ENCODE results near the gene SLC11A2. TPM values are rescaled to one million over a fixed set of nuclear protein-coding genes. Genes with fewer than 3 reads are reported as not detected.

SLC11A2 gene
- total and polyA plus RNA-seq, 9 of the 15 experiments (the other 6 are each of a cell fraction or from before 2014, with no cell fraction given) = 21.1 to 54.0 (median 32.9) TPM

- TF ChIP-seq SP2 (IDR thresholded peaks at IDR 0.05; ENCODE audit: extremely low read depth, low read depth, low read length, poor library complexity, severe bottlenecking) (no peak), CBFA2T2 (conservative IDR thresholded peaks at IDR 0.05) (peak; percentile 51), FOXO4 (CRISPR knock-in tag; IDR thresholded peaks at IDR 0.05) (no peak), RUNX1 (IDR thresholded peaks at IDR 0.05; ENCODE audit: low read depth) (no peak), L3MBTL2 (IDR thresholded peaks at IDR 0.05) (peak; percentile 55; the same call in 1 of the 2 replicates), MYNN (IDR thresholded peaks at IDR 0.05) (no peak), MYNN (CRISPR knock-in tag; IDR thresholded peaks at IDR 0.05) (no peak), CREM (IDR thresholded peaks at IDR 0.05; ENCODE audit: low read depth) (0 out of 2 replicates have a peak, but pooled peaks have one; percentile 20), USF1 (CRISPR knock-in tag; IDR thresholded peaks at IDR 0.05) (peak; percentile 71), KLF13 (tag; IDR thresholded peaks at IDR 0.05; ENCODE audit: borderline replicate concordance, low read depth) (peak; percentile 68), MAZ (CRISPR knock-in tag; conservative IDR thresholded peaks at IDR 0.05 in 1 of 2, IDR thresholded peaks at IDR 0.05 in 1 of 2) (no peak), ZNF512 (tag; IDR thresholded peaks at IDR 0.05) (no peak), SREBF1 (IDR thresholded peaks at IDR 0.05; ENCODE audit: borderline replicate concordance, low read depth, low read length) (peak; percentile 99), NFYB (IDR thresholded peaks at IDR 0.05; ENCODE audit: extremely low read depth, insufficient read length) (peak; percentile 16), ZNF197 (CRISPR knock-in tag; IDR thresholded peaks at IDR 0.05; ENCODE audit: low read depth) (no peak), ZNF707 (CRISPR knock-in tag; conservative IDR thresholded peaks at IDR 0.05) (no peak), SNIP1 (IDR thresholded peaks at IDR 0.05; ENCODE audit: low read depth) (no peak), IRF9 (tag; IDR thresholded peaks at IDR 0.05) (0 out of 2 replicates have a peak, but pooled peaks have one; percentile 48), ZBTB8A (IDR thresholded peaks at IDR 0.05; ENCODE audit: partially characterized antibody) (no peak), CREB3 (tag; conservative IDR thresholded peaks at IDR 0.05; ENCODE audit: low read depth) (peak; percentile 34), CCNT2 (IDR thresholded peaks at IDR 0.05; ENCODE audit: borderline replicate concordance, extremely low read depth, insufficient read length, low read depth, low read length) (peak; percentile 7), ZNF23 (CRISPR knock-in tag; IDR thresholded peaks at IDR 0.05) (no peak)
Measured at GRCh38 chr12:50933459-50934124, 92.6 kb downstream of the SLC11A2 start (continued).
